Breast epithelium (tissue), 4 donors: Measurements from ENCODE around the gene LIPH. TPM values are rescaled to one million over a fixed set of nuclear protein-coding genes. Genes with fewer than 3 reads are reported as not detected.
A peak's percentile ranks its signal among the peaks of the same experiment; 100 is the strongest.
"Not testable (repeated sequence)": the region's sequence is repeated elsewhere in the genome, so short reads cannot be mapped to it uniquely, and the experiment has no call there.

Experiments used
- DNase-seq, 2 donors: peaks; one replicate each; pipeline ENCODE4 v3.0.0-alpha.2; 2019; ENCODE audit warnings: low spot score in 2 of 2
- H3K27ac ChIP-seq, 2 donors: fragments of 200-600 bp; sonication (generic) in 1 of 2; one replicate each; pipeline ENCODE4 v1.5.1; 2016 to 2019; ENCODE audit warnings: mild to moderate bottlenecking in 1 of 2
- H3K27me3 ChIP-seq, 2 donors: fragments of 200-600 bp; sonication (generic) in 1 of 2; one replicate each; pipeline versions ENCODE4 v1.5.1 to v1.6.0; 2017 to 2019; ENCODE audit warnings: control low read depth in 1 of 2, mild to moderate bottlenecking in 1 of 2
- H3K36me3 ChIP-seq: fragments of 200-600 bp; one replicate; pipeline ENCODE4 v1.5.1; 2019
- H3K4me1 ChIP-seq, 2 donors: fragments of 200-600 bp; sonication (generic); one replicate each; pipeline ENCODE4 v1.5.1; 2016 to 2019; ENCODE audit warnings: control low read depth in 1 of 2
- H3K4me3 ChIP-seq, 3 donors: fragments of 200-600 bp; sonication (generic); 1 replicate in 2 of 3; 2 replicates in 1 of 3; pipeline ENCODE4 v1.5.1; 2016 to 2019; ENCODE audit warnings: mild to moderate bottlenecking in 3 of 3, moderate library complexity in 2 of 3
- H3K9me3 ChIP-seq, 2 donors: fragments of 200-600 bp; sonication (generic) in 1 of 2; one replicate each; pipeline ENCODE4 v1.5.1; 2016 to 2019; ENCODE audit warnings: control low read depth in 1 of 2
- POLR2A ChIP-seq: fragments of 450-650 bp; IDR thresholded peaks from one replicate; pipeline ENCODE4 v1.6.1; 2016; ENCODE audit warnings: antibody characterized with exemption, mild to moderate bottlenecking, moderate library complexity
- POLR2AphosphoS5 ChIP-seq, 3 donors: sonication (generic); formaldehyde crosslinking; IDR thresholded peaks; one replicate each; pipeline ENCODE4 v1.6.1; 2017; ENCODE audit warnings: antibody characterized with exemption in 3 of 3
- intact Hi-C: fragments of 100-400 bp; cut with DNase I; formaldehyde crosslinking; loops from one replicate; pipeline ENCODE4 v1.15.1; 2023; ENCODE audit warnings: low total_unique reads
- total RNA-seq, 3 donors: library from RNA; depleted of rRNA; stranded (reverse); fragments of >200 nt; gene quantifications; one replicate each; pipeline ENCODE4 v1.1.0, GENCODE V29; 2016
- TF ChIP-seq, protein P1 (sequence below), 3 donors: fragments of 450-650 bp; IDR thresholded peaks; one replicate each; pipeline ENCODE4 v1.5.1; 2016 to 2017; ENCODE audit warnings: antibody characterized with exemption in 3 of 3, mild to moderate bottlenecking in 3 of 3, moderate library complexity in 3 of 3

LIPH gene
- total RNA-seq, 3 donors from 2014 or later: 5.6 to 10.4 TPM; not detected in 1

DNA sequence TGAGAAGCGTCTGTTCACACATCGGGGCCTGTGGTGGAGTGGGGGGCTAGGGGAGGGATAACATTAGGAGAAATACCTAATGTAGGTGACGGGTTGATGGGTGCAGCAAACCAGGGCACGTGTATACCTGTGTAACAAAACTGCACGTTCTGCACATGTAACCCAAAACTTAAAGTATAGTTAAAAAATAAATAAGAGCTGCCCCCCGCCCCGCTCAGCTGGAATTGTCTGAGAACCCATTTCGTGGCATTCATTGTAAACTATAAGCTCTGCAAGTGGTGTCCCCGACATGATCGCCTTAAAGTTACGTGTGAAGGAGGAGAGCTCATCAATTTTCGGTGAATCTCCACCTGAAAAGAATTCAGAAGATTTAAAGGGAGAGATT is 7.3 kb upstream of the LIPH start:
- no peak overlapping the region for H3K27ac ChIP-seq
- H3K4me1 ChIP-seq: no peaks in the 10 kb centered on the region
- no peaks in the 10 kb centered on the region for H3K36me3 ChIP-seq
- TF ChIP-seq POLR2A (no peak), POLR2AphosphoS5 (IDR thresholded peaks at IDR 0.05) (no peak)
- TF ChIP-seq, protein P1, sequence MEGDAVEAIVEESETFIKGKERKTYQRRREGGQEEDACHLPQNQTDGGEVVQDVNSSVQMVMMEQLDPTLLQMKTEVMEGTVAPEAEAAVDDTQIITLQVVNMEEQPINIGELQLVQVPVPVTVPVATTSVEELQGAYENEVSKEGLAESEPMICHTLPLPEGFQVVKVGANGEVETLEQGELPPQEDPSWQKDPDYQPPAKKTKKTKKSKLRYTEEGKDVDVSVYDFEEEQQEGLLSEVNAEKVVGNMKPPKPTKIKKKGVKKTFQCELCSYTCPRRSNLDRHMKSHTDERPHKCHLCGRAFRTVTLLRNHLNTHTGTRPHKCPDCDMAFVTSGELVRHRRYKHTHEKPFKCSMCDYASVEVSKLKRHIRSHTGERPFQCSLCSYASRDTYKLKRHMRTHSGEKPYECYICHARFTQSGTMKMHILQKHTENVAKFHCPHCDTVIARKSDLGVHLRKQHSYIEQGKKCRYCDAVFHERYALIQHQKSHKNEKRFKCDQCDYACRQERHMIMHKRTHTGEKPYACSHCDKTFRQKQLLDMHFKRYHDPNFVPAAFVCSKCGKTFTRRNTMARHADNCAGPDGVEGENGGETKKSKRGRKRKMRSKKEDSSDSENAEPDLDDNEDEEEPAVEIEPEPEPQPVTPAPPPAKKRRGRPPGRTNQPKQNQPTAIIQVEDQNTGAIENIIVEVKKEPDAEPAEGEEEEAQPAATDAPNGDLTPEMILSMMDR (IDR thresholded peaks at IDR 0.05): no peak
- peak in 1 of 2 donors; percentile 17 for DNase-seq
- no peak overlapping the region for H3K4me3 ChIP-seq
- H3K27me3 ChIP-seq: no peaks in the 10 kb centered on the region
- intact Hi-C loops: no loop called here
- H3K9me3 ChIP-seq: no peaks in the 10 kb centered on the region

DNA sequence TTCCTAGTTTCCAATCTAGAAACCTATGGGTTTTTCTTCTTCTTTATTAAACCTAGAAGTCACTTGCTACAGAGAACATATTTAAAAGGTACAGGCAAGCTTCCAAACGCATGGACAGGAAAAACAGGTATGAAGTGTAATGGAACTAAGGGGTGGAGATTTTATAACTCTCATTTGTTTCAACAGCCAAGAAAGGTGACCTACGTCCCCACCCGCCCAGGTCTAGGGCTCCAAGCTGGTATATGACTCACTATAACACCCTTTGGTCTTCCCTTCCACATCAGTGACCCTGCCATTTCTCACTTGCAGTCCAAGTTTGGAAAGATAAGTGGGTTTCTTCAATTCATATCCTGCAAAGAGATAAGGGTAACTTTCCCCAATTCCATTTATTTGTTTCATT is 6.0 kb upstream of the LIPH start:
- Histone ChIP-seq H3K27ac (peak overlapping the region; percentile 80 to 82), H3K36me3 (no peaks in the 10 kb centered on the region), H3K4me1 (no peaks in the 10 kb centered on the region), H3K27me3 (no peaks in the 10 kb centered on the region), H3K9me3 (no peaks in the 10 kb centered on the region), H3K4me3 (no peak overlapping the region)
- DNase-seq: peak; percentile 58 to 72
- TF ChIP-seq, protein P1 (IDR thresholded peaks at IDR 0.05): no peak
- TF ChIP-seq POLR2A (no peak), POLR2AphosphoS5 (IDR thresholded peaks at IDR 0.05) (peak in 1 of 3 donors; percentile 17)
- intact Hi-C loops: no loop called here

DNA sequence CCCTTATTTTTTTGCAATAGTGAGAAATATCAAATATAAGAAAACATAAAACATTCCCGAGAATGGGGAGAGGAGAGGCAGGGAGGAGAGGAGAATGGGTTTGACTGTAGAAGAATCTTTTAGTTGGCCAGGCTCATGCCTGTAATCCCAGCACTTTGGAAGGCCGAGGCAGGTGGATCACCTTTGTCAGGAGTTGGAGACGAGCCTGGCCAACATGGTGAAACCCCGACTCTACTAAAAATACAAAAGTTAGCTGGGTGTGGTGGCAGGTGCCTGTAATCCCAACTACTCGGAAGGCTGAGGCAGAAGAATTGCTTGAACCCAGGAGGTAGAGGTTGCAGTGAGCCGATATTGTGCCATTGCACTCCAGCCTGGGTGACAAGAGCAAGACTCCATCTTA is 4.3 kb upstream of the LIPH start:
- H3K27me3 ChIP-seq, H3K4me1 ChIP-seq, H3K9me3 ChIP-seq, H3K36me3 ChIP-seq, intact Hi-C loops, H3K4me3 ChIP-seq, DNase-seq: not testable (repeated sequence)
- H3K27ac ChIP-seq: peak overlapping the region in 1 of 2 donors; percentile 82

DNA sequence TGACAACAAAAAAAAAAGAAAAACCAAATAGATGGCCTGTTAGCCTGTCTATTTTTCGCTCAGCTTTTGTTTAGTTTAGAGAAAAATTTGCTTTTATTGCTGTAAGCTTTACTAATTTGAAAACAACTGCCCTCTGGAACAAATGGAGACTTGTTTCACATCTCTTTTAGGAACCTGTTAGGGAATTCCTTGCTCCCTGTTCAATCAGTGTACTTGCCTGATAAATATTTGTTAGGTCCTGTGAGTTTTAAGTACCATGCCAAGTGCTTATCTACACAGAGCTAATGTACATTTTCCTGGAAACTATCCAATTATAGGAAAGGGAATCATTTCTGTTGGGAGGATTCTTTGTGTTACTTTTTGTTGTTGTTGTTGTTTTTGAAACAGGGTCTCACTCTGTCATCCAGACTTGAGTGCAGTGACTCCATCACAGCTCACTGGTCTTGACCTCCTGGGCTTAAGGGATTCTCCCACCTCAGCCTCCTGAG is 3.5 kb upstream of the LIPH start:
- no peaks in the 10 kb centered on the region for H3K27me3 ChIP-seq
- H3K27ac ChIP-seq: no peak overlapping the region
- H3K9me3 ChIP-seq: no peaks in the 10 kb centered on the region
- H3K4me3 ChIP-seq: no peak overlapping the region
- intact Hi-C loops: no loop called here
- TF ChIP-seq POLR2A (no peak), POLR2AphosphoS5 (IDR thresholded peaks at IDR 0.05) (no peak)
- TF ChIP-seq, protein P1 (IDR thresholded peaks at IDR 0.05): no peak
- H3K4me1 ChIP-seq: no peaks in the 10 kb centered on the region
- H3K36me3 ChIP-seq: no peaks in the 10 kb centered on the region
- no peak for DNase-seq

DNA sequence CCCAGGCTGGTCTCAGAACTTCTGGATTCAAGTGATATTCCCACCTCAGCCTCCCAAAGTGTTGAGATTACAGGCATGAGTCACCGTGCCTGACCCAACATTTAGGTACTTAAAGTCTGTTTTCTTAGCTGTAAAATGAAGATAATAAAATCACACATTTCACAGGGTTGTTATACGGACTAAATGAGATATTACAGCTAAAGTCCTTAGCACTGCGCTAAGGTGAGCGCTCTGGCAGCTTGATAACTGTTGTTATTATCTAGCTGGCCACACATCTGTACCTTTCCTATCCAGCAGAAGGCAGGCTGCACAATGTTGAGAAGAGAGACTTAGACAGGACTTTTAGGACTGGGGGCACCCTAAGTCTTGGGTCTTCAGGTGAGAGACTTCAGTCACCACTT is 2.7 kb upstream of the LIPH start:
- Histone ChIP-seq H3K27ac (no peak overlapping the region), H3K27me3 (no peaks in the 10 kb centered on the region), H3K4me3 (no peak overlapping the region), H3K4me1 (no peaks in the 10 kb centered on the region), H3K9me3 (no peaks in the 10 kb centered on the region), H3K36me3 (no peaks in the 10 kb centered on the region)
- TF ChIP-seq POLR2A (no peak), POLR2AphosphoS5 (IDR thresholded peaks at IDR 0.05) (no peak)
- TF ChIP-seq, protein P1 (IDR thresholded peaks at IDR 0.05): no peak
- peak in 1 of 2 donors; percentile 6 for DNase-seq
- intact Hi-C loops: no loop called here

DNA sequence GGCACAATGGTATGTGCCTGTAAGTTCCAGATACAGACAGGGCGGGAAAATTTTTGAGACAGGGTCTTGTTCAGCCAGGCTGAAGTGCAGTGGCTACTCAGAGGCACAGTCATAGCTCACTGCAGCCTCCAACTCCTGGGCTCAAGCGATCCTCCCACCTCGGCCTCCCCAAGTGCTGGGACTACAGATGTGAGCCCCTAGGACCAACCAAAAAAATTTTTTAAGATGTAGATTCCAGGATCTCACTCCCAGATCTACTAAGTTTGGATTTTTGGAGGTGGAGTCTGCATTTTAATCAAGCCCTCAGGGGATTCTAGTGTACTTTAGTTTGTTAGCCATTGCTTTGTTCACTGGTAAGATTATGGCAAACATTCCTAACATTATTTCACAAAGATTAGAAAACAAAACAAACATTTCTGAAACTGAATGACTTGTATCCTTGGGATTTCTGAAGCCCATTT is 2.7 kb downstream of the LIPH start:
- Histone ChIP-seq H3K4me3 (no peak overlapping the region), H3K9me3 (no peaks in the 10 kb centered on the region), H3K27me3 (no peaks in the 10 kb centered on the region), H3K36me3 (no peaks in the 10 kb centered on the region), H3K4me1 (no peaks in the 10 kb centered on the region), H3K27ac (peak overlapping the region; percentile 67 to 88)
- no peak for TF ChIP-seq POLR2A
- TF ChIP-seq, protein P1 (IDR thresholded peaks at IDR 0.05): no peak
- TF ChIP-seq POLR2AphosphoS5 (IDR thresholded peaks at IDR 0.05): no peak
- DNase-seq: no peak
- intact Hi-C loops: no loop called here
